Mucosa of stomach (tissue), 1 donor: ENCODE measurements around the gene MAPRE3.

Experiments
- H3K27me3 ChIP-seq: one replicate; pipeline ENCODE4 v1.7.0; 2013; ENCODE audit warnings: mild to moderate bottlenecking, low read length; ENCODE audit not compliant: control insufficient read depth, insufficient read depth
- H3K36me3 ChIP-seq: one replicate; pipeline ENCODE4 v1.7.0; 2013; ENCODE audit warnings: low read length; ENCODE audit not compliant: control insufficient read depth, insufficient read depth
- H3K4me1 ChIP-seq: one replicate; pipeline ENCODE4 v1.7.0; 2013; ENCODE audit warnings: mild to moderate bottlenecking, low read length; ENCODE audit not compliant: control insufficient read depth, insufficient read depth
- H3K4me3 ChIP-seq: one replicate; pipeline ENCODE4 v1.7.0; 2013; ENCODE audit warnings: low read length
- H3K9ac ChIP-seq: one replicate; pipeline ENCODE4 v1.7.0; 2013; ENCODE audit warnings: mild to moderate bottlenecking, low read length, moderate library complexity
- H3K9me3 ChIP-seq: one replicate; pipeline ENCODE4 v1.7.0; 2013; ENCODE audit warnings: mild to moderate bottlenecking, low read length, moderate library complexity; ENCODE audit not compliant: control insufficient read depth
- donor health status: Pancreatic carcinoma.

MAPRE3 gene

GRCh38 chr2:26976237-26976636 lies 5.8 kb downstream of the MAPRE3 start:
- H3K9me3 ChIP-seq: no peaks in the 10 kb centered on the region
- no peak overlapping the region for H3K4me3 ChIP-seq
- H3K27me3 ChIP-seq: no peaks in the 10 kb centered on the region
- H3K36me3 ChIP-seq: no peaks in the 10 kb centered on the region
- peaks cover 30% of the 10 kb centered on the region for H3K4me1 ChIP-seq
- no peak overlapping the region for H3K9ac ChIP-seq

- Histone ChIP-seq H3K27me3 (no peaks in the 10 kb centered on the region), H3K4me3 (no peak overlapping the region), H3K9ac (no peak overlapping the region), H3K36me3 (no peaks in the 10 kb centered on the region), H3K4me1 (peaks cover 27% of the 10 kb centered on the region), H3K9me3 (no peaks in the 10 kb centered on the region)
Observed at GRCh38 chr2:26977012-26977411, 6.6 kb downstream of the MAPRE3 start.

GRCh38 chr2:26978061-26978596 lies 7.7 kb downstream of the MAPRE3 start:
- no peaks in the 10 kb centered on the region for H3K36me3 ChIP-seq
- no peak overlapping the region for H3K4me3 ChIP-seq
- H3K27me3 ChIP-seq: no peaks in the 10 kb centered on the region
- H3K4me1 ChIP-seq: peaks cover 30% of the 10 kb centered on the region
- no peaks in the 10 kb centered on the region for H3K9me3 ChIP-seq
- H3K9ac ChIP-seq: no peak overlapping the region

- H3K4me1 ChIP-seq: peaks cover 30% of the 10 kb centered on the region
- H3K4me3 ChIP-seq: no peak overlapping the region
- H3K9me3 ChIP-seq: no peaks in the 10 kb centered on the region
- H3K9ac ChIP-seq: no peak overlapping the region
- no peaks in the 10 kb centered on the region for H3K27me3 ChIP-seq
- no peaks in the 10 kb centered on the region for H3K36me3 ChIP-seq
Observed at GRCh38 chr2:26979741-26980140, 9.3 kb downstream of the MAPRE3 start.

GRCh38 chr2:26980971-26981370 lies 10.5 kb downstream of the MAPRE3 start:
- no peak overlapping the region for H3K9ac ChIP-seq

GRCh38 chr2:26982102-26982742 lies 11.8 kb downstream of the MAPRE3 start:
- no peak overlapping the region for H3K9ac ChIP-seq
- no peak overlapping the region for H3K4me3 ChIP-seq
- H3K9me3 ChIP-seq: no peaks in the 10 kb centered on the region
- peaks cover 29% of the 10 kb centered on the region for H3K4me1 ChIP-seq
- no peaks in the 10 kb centered on the region for H3K36me3 ChIP-seq
- H3K27me3 ChIP-seq: no peaks in the 10 kb centered on the region

More at GRCh38 chr2:26980971-26981370, 10.5 kb downstream of the MAPRE3 start:
- Histone ChIP-seq H3K9me3 (no peaks in the 10 kb centered on the region), H3K4me3 (no peak overlapping the region), H3K36me3 (no peaks in the 10 kb centered on the region), H3K4me1 (peaks cover 30% of the 10 kb centered on the region), H3K27me3 (no peaks in the 10 kb centered on the region)

- H3K4me3 ChIP-seq: no peak overlapping the region
- no peaks in the 10 kb centered on the region for H3K9me3 ChIP-seq
- H3K36me3 ChIP-seq: no peaks in the 10 kb centered on the region
- no peak overlapping the region for H3K9ac ChIP-seq
- no peaks in the 10 kb centered on the region for H3K27me3 ChIP-seq
- H3K4me1 ChIP-seq: peaks cover 14% of the 10 kb centered on the region
Observed at GRCh38 chr2:26983746-26984145, 13.3 kb downstream of the MAPRE3 start.

- H3K4me1 ChIP-seq: peaks cover 13% of the 10 kb centered on the region
- H3K9ac ChIP-seq: no peak overlapping the region
- H3K36me3 ChIP-seq: no peaks in the 10 kb centered on the region
- H3K9me3 ChIP-seq: no peaks in the 10 kb centered on the region
- H3K27me3 ChIP-seq: no peaks in the 10 kb centered on the region
- H3K4me3 ChIP-seq: no peak overlapping the region
Observed at GRCh38 chr2:26985807-26986206, 15.4 kb downstream of the MAPRE3 start.

GRCh38 chr2:26986576-26986975 lies 16.1 kb downstream of the MAPRE3 start:
- Histone ChIP-seq H3K4me3 (no peak overlapping the region), H3K36me3 (no peaks in the 10 kb centered on the region), H3K27me3 (no peaks in the 10 kb centered on the region), H3K9me3 (no peaks in the 10 kb centered on the region), H3K4me1 (peaks cover 13% of the 10 kb centered on the region), H3K9ac (no peak overlapping the region)

GRCh38 chr2:26988058-26988860 lies 17.8 kb downstream of the MAPRE3 start:
- Histone ChIP-seq H3K36me3 (no peaks in the 10 kb centered on the region), H3K4me1 (no peaks in the 10 kb centered on the region), H3K27me3 (no peaks in the 10 kb centered on the region), H3K4me3 (no peak overlapping the region), H3K9ac (no peak overlapping the region), H3K9me3 (no peaks in the 10 kb centered on the region)

GRCh38 chr2:26989156-26989555 lies 18.7 kb downstream of the MAPRE3 start:
- H3K36me3 ChIP-seq: no peaks in the 10 kb centered on the region
- no peaks in the 10 kb centered on the region for H3K27me3 ChIP-seq
- H3K4me1 ChIP-seq: no peaks in the 10 kb centered on the region
- H3K9ac ChIP-seq: no peak overlapping the region
- no peaks in the 10 kb centered on the region for H3K9me3 ChIP-seq
- H3K4me3 ChIP-seq: no peak overlapping the region

- Histone ChIP-seq H3K27me3 (no peaks in the 10 kb centered on the region), H3K36me3 (no peaks in the 10 kb centered on the region), H3K4me1 (no peaks in the 10 kb centered on the region), H3K9ac (no peak overlapping the region), H3K9me3 (no peaks in the 10 kb centered on the region), H3K4me3 (no peak overlapping the region)
Observed at GRCh38 chr2:26991717-26992116, 21.3 kb downstream of the MAPRE3 start.
